OCI-LY3 (cell line): ENCODE measurements around the gene TBCK.

ENCODE experiments used
- EZH2phosphoT487 ChIP-seq: fragments of 200-600 bp; shearing (Covaris generic); IDR thresholded peaks from 2 replicates; pipeline ENCODE4 v1.6.1; 2018; ENCODE audit warnings: antibody characterized with exemption, mixed run types, low read depth
- TF ChIP-seq, protein P1 (sequence below): fragments of 200-600, 300-600 bp; sonication (generic); IDR thresholded peaks from 2 replicates; pipeline ENCODE4 v1.5.1; 2014; ENCODE audit warnings: antibody characterized with exemption, low read length, low read depth

DNA sequence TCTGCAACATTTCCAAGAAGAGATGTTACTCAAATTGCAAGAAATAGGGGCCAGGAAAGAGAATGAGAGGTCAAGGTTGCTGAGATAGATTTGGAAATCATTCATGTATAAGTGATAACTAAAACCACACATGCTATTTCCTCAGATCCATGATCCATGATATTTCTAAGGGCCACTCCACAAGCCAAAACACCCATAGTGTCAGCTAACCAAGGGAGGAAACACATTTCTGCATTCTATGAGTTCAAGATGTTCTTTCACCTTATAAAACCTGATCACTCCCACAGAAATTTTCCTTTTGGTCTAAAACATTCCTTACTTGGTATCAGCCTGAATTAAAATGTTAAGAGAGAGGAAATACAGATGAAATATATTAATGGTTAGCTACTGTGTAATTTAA is 47.2 kb downstream of the TBCK start:
- TF ChIP-seq, protein P1, sequence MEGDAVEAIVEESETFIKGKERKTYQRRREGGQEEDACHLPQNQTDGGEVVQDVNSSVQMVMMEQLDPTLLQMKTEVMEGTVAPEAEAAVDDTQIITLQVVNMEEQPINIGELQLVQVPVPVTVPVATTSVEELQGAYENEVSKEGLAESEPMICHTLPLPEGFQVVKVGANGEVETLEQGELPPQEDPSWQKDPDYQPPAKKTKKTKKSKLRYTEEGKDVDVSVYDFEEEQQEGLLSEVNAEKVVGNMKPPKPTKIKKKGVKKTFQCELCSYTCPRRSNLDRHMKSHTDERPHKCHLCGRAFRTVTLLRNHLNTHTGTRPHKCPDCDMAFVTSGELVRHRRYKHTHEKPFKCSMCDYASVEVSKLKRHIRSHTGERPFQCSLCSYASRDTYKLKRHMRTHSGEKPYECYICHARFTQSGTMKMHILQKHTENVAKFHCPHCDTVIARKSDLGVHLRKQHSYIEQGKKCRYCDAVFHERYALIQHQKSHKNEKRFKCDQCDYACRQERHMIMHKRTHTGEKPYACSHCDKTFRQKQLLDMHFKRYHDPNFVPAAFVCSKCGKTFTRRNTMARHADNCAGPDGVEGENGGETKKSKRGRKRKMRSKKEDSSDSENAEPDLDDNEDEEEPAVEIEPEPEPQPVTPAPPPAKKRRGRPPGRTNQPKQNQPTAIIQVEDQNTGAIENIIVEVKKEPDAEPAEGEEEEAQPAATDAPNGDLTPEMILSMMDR: no peak
- TF ChIP-seq EZH2phosphoT487: no peak
